ENCODE data around the gene SLC28A3. TPM values are rescaled to one million over a fixed set of nuclear protein-coding genes. Genes with fewer than 3 reads are reported as not detected.
A peak's percentile ranks its signal among the peaks of the same experiment; 100 is the strongest.

SLC28A3 gene
- total and polyA plus RNA-seq, 5 donors from 2014 or later: not detected

DNA sequence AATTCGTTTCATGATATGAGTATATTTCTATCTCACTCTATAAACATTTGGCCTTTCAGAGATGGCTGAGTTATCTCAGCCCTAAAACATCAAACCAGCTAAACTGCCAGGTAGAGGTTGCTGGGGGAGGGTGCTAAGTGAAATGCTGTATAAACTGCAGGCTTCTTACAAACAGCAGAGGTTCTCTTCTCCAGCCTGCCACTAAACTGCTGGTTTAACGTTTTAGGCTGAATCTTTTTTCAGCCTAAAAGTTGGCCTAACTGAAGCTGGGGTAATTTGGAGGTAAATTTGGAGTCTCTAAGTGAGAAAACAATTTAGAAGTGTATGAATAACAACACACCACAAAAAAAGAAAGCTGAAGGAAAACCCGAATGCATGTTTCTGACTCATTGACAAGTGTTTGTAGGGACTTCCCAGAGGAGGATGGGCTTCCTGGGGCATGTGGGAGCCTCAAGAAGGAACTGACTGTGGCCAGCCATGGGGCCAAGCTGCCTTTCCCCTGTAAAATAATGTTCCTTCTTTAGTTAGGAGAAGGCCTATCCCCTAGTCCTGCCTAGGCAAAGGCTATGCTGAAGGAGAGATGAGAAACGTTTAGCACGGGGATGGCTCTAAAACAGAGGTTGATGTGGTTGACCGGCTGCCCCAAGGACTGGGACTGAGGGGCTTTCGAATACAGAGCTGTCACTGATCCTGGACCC is 44.3 kb downstream of the SLC28A3 start:
- Mint-ChIP-seq H3K4me3 (no peak overlapping the region), H3K36me3 (no peaks in the 10 kb centered on the region), H3K27me3 (no peaks in the 10 kb centered on the region), H3K27ac (peak overlapping the region in 2 of 3 donors; percentile 33 to 71), H3K9me3 (no peaks in the 10 kb centered on the region), H3K4me1 (peaks cover 0 to 33% (median 26%) of the 10 kb centered on the region in 4 donors)
- no peaks in the 10 kb centered on the region for H3K36me3 ChIP-seq (ENCODE audit: control insufficient read depth, insufficient read depth, low read length)
- peaks cover 11% of the 10 kb centered on the region for H3K4me1 ChIP-seq (ENCODE audit: control insufficient read depth, insufficient read depth, low read length, poor library complexity, severe bottlenecking)
- no peaks in the 10 kb centered on the region for H3K9me3 ChIP-seq (ENCODE audit: control insufficient read depth in 2 of 2, low read length in 2 of 2)
- H3K27ac ChIP-seq (ENCODE audit: insufficient read depth, low read length, poor library complexity, severe bottlenecking): peak overlapping the region; percentile 34
- no peak overlapping the region for H3K4me3 ChIP-seq (ENCODE audit: low read depth, low read length)
- no peaks in the 10 kb centered on the region for H3K27me3 ChIP-seq (ENCODE audit: control insufficient read depth, insufficient read depth, low read length)
- ATAC-seq (ENCODE audit: low read depth in 2 of 2): peak; percentile 31 to 42
- peak in 1 of 3 donors; percentile 29 for DNase-seq

DNA sequence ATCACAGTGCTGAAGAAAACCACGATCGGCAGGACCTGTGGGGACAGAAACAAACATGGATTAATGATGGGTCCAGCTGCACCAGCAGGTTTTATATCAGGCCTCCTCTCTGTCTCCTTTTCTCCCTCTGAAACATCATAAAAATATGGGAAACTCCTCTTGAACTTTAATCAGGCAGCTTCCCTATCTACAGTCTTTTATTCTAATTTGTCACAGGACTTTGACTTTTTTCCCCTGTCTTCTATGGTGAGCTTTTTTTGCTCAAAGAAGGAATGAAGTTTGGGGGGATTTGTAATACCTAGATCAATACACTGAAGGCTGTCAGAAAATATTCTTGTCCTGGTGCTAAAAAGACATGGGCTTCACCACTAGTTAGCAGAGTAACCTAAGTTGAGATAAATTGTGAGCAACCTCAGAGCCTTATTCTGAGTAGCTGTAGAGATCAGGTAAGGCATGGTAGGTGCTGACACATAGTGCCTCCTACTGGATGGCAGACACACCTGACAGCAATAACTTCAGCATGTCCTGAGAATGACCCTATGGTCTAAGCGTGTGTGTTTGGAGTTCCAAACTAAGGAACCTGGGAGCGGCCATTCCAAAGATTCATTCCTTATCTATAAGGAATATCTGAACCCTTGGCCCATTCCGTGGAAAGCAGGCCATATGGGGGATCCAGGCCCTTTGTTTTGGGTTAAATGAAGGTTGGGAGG is 46.2 kb downstream of the SLC28A3 start:
- DNase-seq (peak in 1 of 3 donors; percentile 8), ATAC-seq (ENCODE audit: low read depth in 2 of 2) (no peak)
- no peaks in the 10 kb centered on the region for H3K36me3 Mint-ChIP-seq
- no peak overlapping the region for H3K4me3 Mint-ChIP-seq
- H3K27me3 Mint-ChIP-seq: no peaks in the 10 kb centered on the region
- no peak overlapping the region for H3K4me3 ChIP-seq (ENCODE audit: low read depth, low read length)
- H3K27ac ChIP-seq (ENCODE audit: insufficient read depth, low read length, poor library complexity, severe bottlenecking): no peak overlapping the region
- H3K27ac Mint-ChIP-seq: peak overlapping the region in 2 of 3 donors; percentile 27 to 65
- H3K4me1 Mint-ChIP-seq: peaks cover 0 to 35% (median 26%) of the 10 kb centered on the region in 4 donors
- no peaks in the 10 kb centered on the region for H3K27me3 ChIP-seq (ENCODE audit: control insufficient read depth, insufficient read depth, low read length)
- H3K36me3 ChIP-seq (ENCODE audit: control insufficient read depth, insufficient read depth, low read length): no peaks in the 10 kb centered on the region
- no peaks in the 10 kb centered on the region for H3K9me3 ChIP-seq (ENCODE audit: control insufficient read depth in 2 of 2, low read length in 2 of 2)
- H3K9me3 Mint-ChIP-seq: no peaks in the 10 kb centered on the region
- peaks cover 11% of the 10 kb centered on the region for H3K4me1 ChIP-seq (ENCODE audit: control insufficient read depth, insufficient read depth, low read length, poor library complexity, severe bottlenecking)

DNA sequence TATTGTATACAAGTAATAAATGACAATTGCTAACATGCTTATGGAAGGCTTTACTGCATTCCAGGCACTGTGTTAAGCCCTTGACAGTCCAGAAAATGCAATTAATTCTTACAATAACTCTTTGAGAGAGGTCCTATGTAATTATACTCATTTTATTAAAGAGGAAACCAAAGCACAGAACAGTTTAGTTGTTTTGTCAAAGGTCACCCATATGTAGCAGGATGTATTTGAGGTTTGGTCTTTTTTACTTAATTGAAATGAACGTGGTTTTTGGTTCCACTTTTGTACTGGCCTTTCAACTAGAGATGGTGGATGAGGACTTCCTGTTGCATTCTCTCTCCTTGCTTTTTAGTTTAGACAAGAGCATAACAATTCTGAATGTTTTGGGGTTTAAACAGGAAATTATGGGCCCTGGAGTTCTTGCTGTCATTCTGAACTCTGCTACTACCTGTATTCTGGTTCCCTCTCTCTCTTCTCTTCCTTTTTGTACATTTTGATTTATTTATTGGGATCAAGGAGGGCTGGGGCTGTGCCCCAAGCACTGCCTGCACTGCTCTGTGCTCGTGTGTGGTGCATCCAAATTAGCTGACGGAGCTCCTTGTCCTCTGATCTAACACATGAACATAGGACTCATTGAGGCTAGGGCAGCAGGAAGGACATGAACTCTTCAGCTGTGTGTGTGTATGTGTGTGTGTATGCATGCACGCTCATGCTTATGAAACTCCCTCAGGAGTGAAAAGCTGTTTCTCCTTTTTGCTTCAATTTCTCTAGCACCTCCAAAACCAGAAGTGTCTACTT is 47.4 kb downstream of the SLC28A3 start:
- Mint-ChIP-seq H3K36me3 (no peaks in the 10 kb centered on the region), H3K4me1 (peaks cover 0 to 35% (median 26%) of the 10 kb centered on the region in 4 donors), H3K9me3 (peaks cover 0 to 3% (median 0%) of the 10 kb centered on the region in 7 donors), H3K27me3 (peaks cover 10% of the 10 kb centered on the region), H3K4me3 (peak overlapping the region in 2 of 4 donors; percentile 45 to 67), H3K27ac (peak overlapping the region; percentile 69 to 88 (median 88))
- no peaks in the 10 kb centered on the region for H3K27me3 ChIP-seq (ENCODE audit: control insufficient read depth, insufficient read depth, low read length)
- no peaks in the 10 kb centered on the region for H3K9me3 ChIP-seq (ENCODE audit: control insufficient read depth in 2 of 2, low read length in 2 of 2)
- no peaks in the 10 kb centered on the region for H3K36me3 ChIP-seq (ENCODE audit: control insufficient read depth, insufficient read depth, low read length)
- H3K4me3 ChIP-seq (ENCODE audit: low read depth, low read length): peak overlapping the region; percentile 47
- ATAC-seq (ENCODE audit: low read depth in 2 of 2) (peak; percentile 30 to 32), DNase-seq (peak in 1 of 3 donors; percentile 68)
- H3K4me1 ChIP-seq (ENCODE audit: control insufficient read depth, insufficient read depth, low read length, poor library complexity, severe bottlenecking): peaks cover 11% of the 10 kb centered on the region
- H3K27ac ChIP-seq (ENCODE audit: insufficient read depth, low read length, poor library complexity, severe bottlenecking): peak overlapping the region; percentile 18

DNA sequence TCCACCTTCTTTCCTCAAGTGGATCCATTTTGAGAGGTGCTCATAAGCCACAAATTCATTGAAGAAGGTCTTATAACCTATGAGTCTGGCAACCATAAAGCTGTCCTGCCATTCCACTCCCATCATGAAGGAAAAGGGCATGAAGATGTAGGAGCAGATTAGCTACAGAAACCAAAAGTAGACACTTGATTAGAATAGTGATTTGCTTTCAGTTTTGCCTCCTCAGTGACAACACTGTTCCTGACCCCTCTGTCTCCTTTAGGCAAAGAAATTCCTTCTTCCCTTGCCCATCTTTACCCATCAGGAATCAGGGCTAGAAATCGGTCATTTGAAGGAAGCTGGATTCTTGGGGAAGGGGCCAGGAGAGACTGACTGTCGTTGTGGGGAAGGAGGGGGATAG is 55.2 kb downstream of the SLC28A3 start:
- Histone ChIP-seq H3K4me1 (ENCODE audit: control insufficient read depth, insufficient read depth, low read length, poor library complexity, severe bottlenecking) (no peaks in the 10 kb centered on the region), H3K27ac (ENCODE audit: insufficient read depth, low read length, poor library complexity, severe bottlenecking) (no peak overlapping the region), H3K36me3 (ENCODE audit: control insufficient read depth, insufficient read depth, low read length) (no peaks in the 10 kb centered on the region), H3K27me3 (ENCODE audit: control insufficient read depth, insufficient read depth, low read length) (no peaks in the 10 kb centered on the region), H3K4me3 (ENCODE audit: low read depth, low read length) (no peak overlapping the region), H3K9me3 (ENCODE audit: control insufficient read depth in 2 of 2, low read length in 2 of 2) (no peaks in the 10 kb centered on the region)
- no peak overlapping the region for H3K4me3 Mint-ChIP-seq
- H3K9me3 Mint-ChIP-seq: peaks cover 0 to 3% (median 0%) of the 10 kb centered on the region in 7 donors
- no peak overlapping the region for H3K27ac Mint-ChIP-seq
- H3K36me3 Mint-ChIP-seq: no peaks in the 10 kb centered on the region
- DNase-seq (peak in 1 of 3 donors; percentile 6), ATAC-seq (ENCODE audit: low read depth in 2 of 2) (no peak)
- H3K27me3 Mint-ChIP-seq: peaks cover 28% of the 10 kb centered on the region
- H3K4me1 Mint-ChIP-seq: no peaks in the 10 kb centered on the region

DNA sequence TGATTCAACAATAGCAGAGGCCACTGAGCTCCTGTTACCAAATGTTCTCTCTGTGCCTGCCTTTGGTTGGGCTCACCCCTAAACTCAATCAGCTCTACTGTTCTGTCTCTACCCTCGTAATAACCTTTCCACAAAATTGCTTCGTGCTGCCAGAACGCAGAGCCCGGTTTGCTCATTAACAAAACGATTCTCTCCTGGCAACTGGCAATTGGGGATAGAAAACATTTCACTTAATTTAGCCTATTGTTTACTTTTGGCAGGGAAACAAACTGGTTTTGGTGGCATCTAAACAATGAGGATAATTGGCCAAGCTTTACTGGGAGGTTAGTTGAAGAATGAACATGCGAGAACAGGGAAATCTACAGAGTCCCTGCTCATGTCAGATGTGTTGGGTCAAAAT is 56.6 kb downstream of the SLC28A3 start:
- H3K27ac Mint-ChIP-seq: no peak overlapping the region
- Histone ChIP-seq H3K9me3 (ENCODE audit: control insufficient read depth in 2 of 2, low read length in 2 of 2) (no peaks in the 10 kb centered on the region), H3K4me3 (ENCODE audit: low read depth, low read length) (no peak overlapping the region), H3K4me1 (ENCODE audit: control insufficient read depth, insufficient read depth, low read length, poor library complexity, severe bottlenecking) (no peaks in the 10 kb centered on the region), H3K36me3 (ENCODE audit: control insufficient read depth, insufficient read depth, low read length) (no peaks in the 10 kb centered on the region), H3K27me3 (ENCODE audit: control insufficient read depth, insufficient read depth, low read length) (no peaks in the 10 kb centered on the region), H3K27ac (ENCODE audit: insufficient read depth, low read length, poor library complexity, severe bottlenecking) (no peak overlapping the region)
- no peak for ATAC-seq (ENCODE audit: low read depth in 2 of 2)
- H3K9me3 Mint-ChIP-seq: peaks cover 0 to 1% (median 0%) of the 10 kb centered on the region in 7 donors
- no peak for DNase-seq
- peaks cover 26% of the 10 kb centered on the region for H3K27me3 Mint-ChIP-seq
- H3K36me3 Mint-ChIP-seq: no peaks in the 10 kb centered on the region
- no peaks in the 10 kb centered on the region for H3K4me1 Mint-ChIP-seq
- no peak overlapping the region for H3K4me3 Mint-ChIP-seq

DNA sequence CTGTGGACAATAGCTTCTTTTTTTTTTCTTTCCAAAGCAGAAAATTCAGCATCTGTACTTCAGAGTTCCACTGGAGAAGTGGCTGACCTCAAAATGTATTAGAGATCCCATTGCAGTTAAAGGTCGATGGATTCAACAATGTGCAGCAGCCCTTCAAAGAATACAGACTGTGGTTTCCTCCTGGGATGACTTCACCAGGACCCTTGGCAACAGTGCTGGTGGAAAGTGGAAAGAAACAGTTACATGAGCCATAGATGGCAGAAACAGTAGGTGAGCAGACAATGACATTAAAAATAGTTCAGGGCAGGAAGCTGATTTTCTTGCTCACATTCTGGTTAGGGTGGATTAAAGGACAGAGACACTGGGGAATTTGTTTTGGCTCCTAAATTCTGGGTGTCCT is 62.4 kb downstream of the SLC28A3 start:
- ATAC-seq (ENCODE audit: low read depth in 2 of 2): no peak
- Histone ChIP-seq H3K9me3 (ENCODE audit: control insufficient read depth in 2 of 2, low read length in 2 of 2) (no peaks in the 10 kb centered on the region), H3K36me3 (ENCODE audit: control insufficient read depth, insufficient read depth, low read length) (no peaks in the 10 kb centered on the region), H3K27me3 (ENCODE audit: control insufficient read depth, insufficient read depth, low read length) (peaks cover 9% of the 10 kb centered on the region), H3K27ac (ENCODE audit: insufficient read depth, low read length, poor library complexity, severe bottlenecking) (no peak overlapping the region), H3K4me3 (ENCODE audit: low read depth, low read length) (no peak overlapping the region), H3K4me1 (ENCODE audit: control insufficient read depth, insufficient read depth, low read length, poor library complexity, severe bottlenecking) (no peaks in the 10 kb centered on the region)
- no peak overlapping the region for H3K27ac Mint-ChIP-seq
- H3K9me3 Mint-ChIP-seq: peaks cover 0 to 1% (median 0%) of the 10 kb centered on the region in 7 donors
- peaks cover 24% of the 10 kb centered on the region for H3K27me3 Mint-ChIP-seq
- H3K4me1 Mint-ChIP-seq: no peaks in the 10 kb centered on the region
- no peak overlapping the region for H3K4me3 Mint-ChIP-seq
- no peak for DNase-seq
- H3K36me3 Mint-ChIP-seq: no peaks in the 10 kb centered on the region

DNA sequence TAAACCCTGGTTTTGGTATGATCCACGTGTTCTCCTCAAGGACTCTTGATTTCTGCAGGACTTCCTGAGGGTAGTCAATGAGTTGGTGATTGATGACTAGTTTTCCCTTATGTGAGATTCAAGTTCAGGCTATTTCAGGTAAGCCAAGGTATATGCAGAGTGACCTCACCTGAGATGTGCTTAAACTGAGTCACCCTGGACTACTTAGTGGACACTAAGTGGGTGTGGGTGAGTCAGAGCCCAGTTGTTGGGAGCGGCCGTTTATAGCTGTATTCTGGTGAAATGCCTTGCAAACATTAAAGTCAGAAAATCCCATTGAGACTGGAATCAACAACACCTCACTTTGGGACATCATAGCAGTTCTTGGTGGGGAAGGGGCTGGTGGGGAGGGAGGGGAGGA is 62.9 kb downstream of the SLC28A3 start:
- Mint-ChIP-seq H3K4me3 (no peak overlapping the region), H3K27ac (no peak overlapping the region), H3K9me3 (peaks cover 0 to 2% (median 0%) of the 10 kb centered on the region in 7 donors), H3K27me3 (peaks cover 29% of the 10 kb centered on the region), H3K36me3 (no peaks in the 10 kb centered on the region), H3K4me1 (no peaks in the 10 kb centered on the region)
- H3K4me3 ChIP-seq (ENCODE audit: low read depth, low read length): no peak overlapping the region
- no peaks in the 10 kb centered on the region for H3K4me1 ChIP-seq (ENCODE audit: control insufficient read depth, insufficient read depth, low read length, poor library complexity, severe bottlenecking)
- no peak for ATAC-seq (ENCODE audit: low read depth in 2 of 2)
- no peaks in the 10 kb centered on the region for H3K36me3 ChIP-seq (ENCODE audit: control insufficient read depth, insufficient read depth, low read length)
- DNase-seq: no peak
- no peaks in the 10 kb centered on the region for H3K9me3 ChIP-seq (ENCODE audit: control insufficient read depth in 2 of 2, low read length in 2 of 2)
- H3K27ac ChIP-seq (ENCODE audit: insufficient read depth, low read length, poor library complexity, severe bottlenecking): no peak overlapping the region
- H3K27me3 ChIP-seq (ENCODE audit: control insufficient read depth, insufficient read depth, low read length): peaks cover 11% of the 10 kb centered on the region

Measured in CD4-positive, CD25-positive, alpha-beta regulatory T cell (primary cell).